Heart right ventricle (tissue), 16 donors: ENCODE measurements around the gene DGKD. TPM values are rescaled to one million over a fixed set of nuclear protein-coding genes. Genes with fewer than 3 reads are reported as not detected.

ENCODE experiments used
- ATAC-seq, 8 donors: fragments of 200-7000 bp; cut with Tn5 transposase; one replicate each; pipeline ENCODE4 v1.9.1; 2020; ENCODE audit warnings: mild to moderate bottlenecking in 8 of 8, moderate library complexity in 8 of 8, moderate number of reproducible peaks in 1 of 8
- DNase-seq, 2 donors: peaks; one replicate each; pipeline ENCODE4 v3.0.0-alpha.2; 2020
- H3K27ac ChIP-seq, 10 donors: fragments of 200-600 bp; sonication (generic) in 2 of 10; one replicate each; pipeline versions ENCODE4 v1.5.0 to v1.8.0; 2020 to 2022; ENCODE audit warnings: mild to moderate bottlenecking in 3 of 10
- H3K27me3 ChIP-seq, 7 donors: fragments of 200-600 bp; one replicate each; pipeline ENCODE4 v1.8.0; 2021 to 2022; ENCODE audit warnings: mild to moderate bottlenecking in 2 of 7
- H3K36me3 ChIP-seq, 9 donors: fragments of 200-600 bp; sonication (generic) in 1 of 9; one replicate each; pipeline versions ENCODE4 v1.5.0 to v1.8.0; 2020 to 2022; ENCODE audit warnings: mild to moderate bottlenecking in 2 of 9
- H3K4me1 ChIP-seq, 9 donors: fragments of 200-600 bp; sonication (generic) in 1 of 9; one replicate each; pipeline versions ENCODE4 v1.5.0 to v1.8.0; 2020 to 2022; ENCODE audit warnings: mild to moderate bottlenecking in 4 of 9
- H3K4me3 ChIP-seq, 10 donors: fragments of 200-600 bp; sonication (generic) in 2 of 10; one replicate each; pipeline versions ENCODE4 v1.5.0 to v1.8.0; 2020 to 2022; ENCODE audit warnings: mild to moderate bottlenecking in 7 of 10, moderate library complexity in 2 of 10
- H3K9me3 ChIP-seq, 11 donors: fragments of 200-600 bp in 10 of 11; sonication (generic) in 2 of 11; one replicate each; pipeline versions ENCODE4 v1.5.0 to v1.8.0; 2013 to 2022; ENCODE audit warnings: mild to moderate bottlenecking in 2 of 11, control low read depth in 1 of 11, moderate library complexity in 1 of 11
- CTCF ChIP-seq, 9 donors: fragments of 200-600 bp; sonication (generic) in 2 of 9; IDR thresholded peaks; one replicate each; pipeline versions ENCODE4 v1.5.0 to v1.8.0; 2021 to 2022; ENCODE audit warnings: antibody characterized with exemption in 9 of 9, mild to moderate bottlenecking in 5 of 9, moderate library complexity in 1 of 9
- WGBS, 2 donors: extraction: QIAGEN DNeasy Blood & Tissue Kit; methylation state at CpG; one replicate each; pipeline ENCODE4 v1.1.7; 2013; ENCODE audit warnings: inconsistent platforms in 1 of 2; 5-methylcytosine and 5-hydroxymethylcytosine counted together
- intact Hi-C, 10 donors: fragments of 100-400 bp; cut with DNase I; formaldehyde crosslinking; loops; one replicate each; pipeline versions ENCODE4 v1.11.1 to v1.14.2; 2022
- polyA plus RNA-seq, 2 donors: library from polyadenylated mRNA; stranded (reverse); fragments of 200-250 nt; gene quantifications; one replicate each; pipeline ENCODE4 v1.2.3, GENCODE V29; 2013
- total RNA-seq, 10 donors: library from RNA; stranded (reverse); fragmentation: NEBNext Ultra II Directional in 3 of 10; extraction: Animal tissue kit (Norgen Biotek cat#: 25700) in 3 of 10; gene quantifications; one replicate each; pipeline versions ENCODE4 v1.2.1 to v1.2.4, GENCODE V29; 2021 to 2023
- donor health status: Arrhythmogenic right ventricular cardiomyopathy.
- donor health status: ischemic (EF 13 %, LVEDD 7.1; RV severe dilation, severe dysfunction).
- donor health status: healthy with polysubstance abuse.
- donor health status: DM: no; HTN: yes; CAD: no.
- donor health status: DM: no; HTN: no; CAD: no.
- donor health status: ischemic (EF 25% LVEDD 6.9; RV normal size, moderate dysfunction).
- donor health status: ischemic (EF 25% LVEDD 5.7; RV mildly dilated, moderate dysfunction).
- donor health status: healthy.
- donor health status: DM: yes; HTN: yes; CAD: no.
- donor health status: Ischemic cardiomyopathy.
- donor health status: ischemic (EF 35%, LVEDD 5.7; RV mildly dilated, moderate dysfunction).
- donor health status: nonischemic (EF 11% LVEDD 7.7; RV severe dilation, severe dysfunction).
- donor health status: DM: yes; HTN: yes; CAD: no.
- donor health status: PGD.
- donor health status: ischemic (EF 29% LVEDD 5.4; RV normal size, mild dysfunction).
- donor health status: nonischemic (EF 23%, LVEDD 6.1; RV moderate dilation, normal function).

Gene DGKD
- total and polyA plus RNA-seq, 12 donors, result 26.8 to 79.5 (median 44.7) TPM

DNA sequence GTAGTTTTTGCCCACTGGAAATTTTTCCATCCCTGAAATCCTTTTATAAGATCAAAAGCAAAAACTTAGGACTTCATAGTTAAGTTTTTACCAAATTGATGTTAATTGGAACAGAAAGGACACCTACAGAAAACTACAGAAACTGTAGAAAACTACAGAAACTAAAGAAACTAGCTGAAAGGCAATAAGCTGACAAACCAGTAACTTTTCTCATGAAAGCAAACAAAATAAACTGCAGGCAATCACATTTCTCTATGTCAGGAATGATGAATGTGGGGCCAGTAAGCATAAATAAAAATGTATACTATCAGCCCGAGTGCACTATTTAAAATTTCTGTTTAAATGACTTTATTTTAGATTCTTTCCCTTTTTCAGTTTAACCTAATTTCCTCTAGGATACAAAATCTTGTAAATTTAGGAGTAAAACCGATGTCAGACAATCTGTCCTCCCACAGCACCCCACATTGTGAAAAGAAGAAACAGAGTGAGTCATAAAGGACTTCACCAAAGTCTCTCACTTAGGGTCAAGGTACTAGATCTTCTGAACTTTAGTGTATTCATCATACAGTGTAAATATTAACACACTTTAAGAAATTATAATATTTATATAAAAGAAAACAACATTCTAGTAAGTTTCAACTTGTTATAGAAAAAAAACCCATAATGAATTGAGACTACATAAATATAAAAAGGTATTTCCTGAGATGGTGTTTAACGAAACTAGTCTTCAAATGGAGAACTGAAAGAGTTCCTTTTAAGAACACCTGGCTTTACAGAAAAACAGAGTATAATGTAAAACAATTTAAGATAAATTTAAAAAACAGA is 165.7 kb downstream of the DGKD start:
- DNase-seq (no peak), ATAC-seq (no peak)
- TF ChIP-seq CTCF (IDR thresholded peaks at IDR 0.05), result no peak
- H3K27me3 ChIP-seq, result no peaks in the 10 kb centered on the region
- no peak overlapping the region for H3K4me3 ChIP-seq
- intact Hi-C loops, result no loop called here
- peaks cover 0 to 5% (median 0%) of the 10 kb centered on the region in 9 donors for H3K4me1 ChIP-seq
- 90 to 92% methylated on average over 3 of the region's 3 CpGs for WGBS, 2 donors
- H3K36me3 ChIP-seq, result peaks cover 0 to 94% (median 35%) of the 10 kb centered on the region in 9 donors
- no peaks in the 10 kb centered on the region for H3K9me3 ChIP-seq
- H3K27ac ChIP-seq, result no peak overlapping the region

Other genes with a start within 250 kb of the DGKD start
- 10 to 100 TPM; 13.2 to 19.2 (median 16.7) TPM for gene ATG16L1, start 102.8 kb upstream of the DGKD start, total RNA-seq
- gene ATG16L1, start 102.8 kb upstream of the DGKD start, polyA plus RNA-seq, result 10 to 100 TPM in 1 of 2 donors, 1 to 10 TPM in 1; 7.4 to 12.1 TPM
- not detected for gene SAG, start 46.7 kb upstream of the DGKD start, total RNA-seq
- not detected for gene SAG, start 46.7 kb upstream of the DGKD start, polyA plus RNA-seq
- gene USP40, start 212.3 kb downstream of the DGKD start, total RNA-seq, result 10 to 100 TPM; 12.0 to 19.8 (median 16.1) TPM
- gene USP40, start 212.3 kb downstream of the DGKD start, polyA plus RNA-seq, result 10 to 100 TPM in 1 of 2 donors, 1 to 10 TPM in 1; 9.1 to 32.8 TPM